HFF-Myc (cell line): ENCODE data around the gene EXOSC1.
"Not testable (repeated sequence)": the region's sequence is repeated elsewhere in the genome, so short reads cannot be mapped to it uniquely, and the experiment has no call there.

Experiments used
- DNase-seq: peaks from one replicate; pipeline ENCODE4 v3.0.0-alpha.2; 2011; ENCODE audit warnings: low read depth; ENCODE audit errors: extremely low read depth
- H3K4me3 ChIP-seq: replicated peaks from 2 replicates; pipeline ENCODE4 v1.5.1; 2011; ENCODE audit warnings: low read depth, mild to moderate bottlenecking, control low read depth, low read length
- TF ChIP-seq, protein P1 (sequence below): IDR thresholded peaks from 2 replicates; pipeline ENCODE4 v1.5.1; 2012; ENCODE audit warnings: mild to moderate bottlenecking, low read depth, low read length, control low read depth; ENCODE audit errors: missing control alignments

The EXOSC1 gene

GRCh38 chr10:97483506-97483905, 37.7 kb upstream of the EXOSC1 start:
- H3K4me3 ChIP-seq = no peak overlapping the region
- TF ChIP-seq, protein P1, sequence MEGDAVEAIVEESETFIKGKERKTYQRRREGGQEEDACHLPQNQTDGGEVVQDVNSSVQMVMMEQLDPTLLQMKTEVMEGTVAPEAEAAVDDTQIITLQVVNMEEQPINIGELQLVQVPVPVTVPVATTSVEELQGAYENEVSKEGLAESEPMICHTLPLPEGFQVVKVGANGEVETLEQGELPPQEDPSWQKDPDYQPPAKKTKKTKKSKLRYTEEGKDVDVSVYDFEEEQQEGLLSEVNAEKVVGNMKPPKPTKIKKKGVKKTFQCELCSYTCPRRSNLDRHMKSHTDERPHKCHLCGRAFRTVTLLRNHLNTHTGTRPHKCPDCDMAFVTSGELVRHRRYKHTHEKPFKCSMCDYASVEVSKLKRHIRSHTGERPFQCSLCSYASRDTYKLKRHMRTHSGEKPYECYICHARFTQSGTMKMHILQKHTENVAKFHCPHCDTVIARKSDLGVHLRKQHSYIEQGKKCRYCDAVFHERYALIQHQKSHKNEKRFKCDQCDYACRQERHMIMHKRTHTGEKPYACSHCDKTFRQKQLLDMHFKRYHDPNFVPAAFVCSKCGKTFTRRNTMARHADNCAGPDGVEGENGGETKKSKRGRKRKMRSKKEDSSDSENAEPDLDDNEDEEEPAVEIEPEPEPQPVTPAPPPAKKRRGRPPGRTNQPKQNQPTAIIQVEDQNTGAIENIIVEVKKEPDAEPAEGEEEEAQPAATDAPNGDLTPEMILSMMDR = no peak
- no peak for DNase-seq

- TF ChIP-seq, protein P1 = no peak
- no peak overlapping the region for H3K4me3 ChIP-seq
- no peak for DNase-seq
Observed at GRCh38 chr10:97482381-97482780, 36.6 kb upstream of the EXOSC1 start.

DNA sequence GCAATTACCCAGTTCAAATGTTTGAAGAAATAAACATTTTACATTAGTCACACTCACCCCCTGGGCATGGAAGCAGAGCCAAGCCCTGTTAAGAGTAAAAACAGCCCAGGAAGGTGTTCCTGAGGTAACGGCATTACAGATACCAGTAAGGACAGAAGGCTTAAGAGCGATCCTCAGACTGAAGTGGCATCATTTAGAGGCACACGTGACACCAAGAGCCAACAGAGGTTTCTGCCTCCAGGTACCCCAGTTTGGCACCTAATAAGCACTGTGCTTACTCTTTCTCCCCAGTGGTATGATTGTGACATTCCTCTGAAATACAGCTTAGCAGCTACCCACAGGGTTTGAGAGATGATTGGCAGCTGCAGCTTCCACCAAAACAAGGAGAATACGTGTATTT, 35.3 kb upstream of the EXOSC1 start:
- DNase-seq = no peak
- TF ChIP-seq, protein P1 = no peak
- H3K4me3 ChIP-seq = no peak overlapping the region

GRCh38 chr10:97479939-97480338, 34.1 kb upstream of the EXOSC1 start:
- TF ChIP-seq, protein P1 = no peak
- no peak for DNase-seq
- no peak overlapping the region for H3K4me3 ChIP-seq

DNA sequence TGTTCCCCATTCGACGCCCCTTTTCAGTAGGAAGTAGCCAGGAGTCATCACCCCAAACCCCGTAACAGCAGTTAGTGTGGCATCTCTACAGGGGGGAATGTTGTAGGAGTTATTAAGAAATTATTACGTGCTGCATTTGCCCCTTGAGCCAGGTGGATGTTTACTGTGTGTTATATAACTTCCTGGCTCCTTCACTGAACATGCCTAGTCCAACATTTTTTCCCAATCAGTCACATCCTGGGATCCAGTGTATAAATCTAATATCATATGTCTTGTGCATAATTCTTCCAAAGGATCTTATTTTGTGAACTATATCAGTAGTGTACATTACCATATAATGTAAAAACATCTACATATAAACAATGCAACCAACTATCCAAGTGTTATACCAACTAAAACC, 33.6 kb upstream of the EXOSC1 start:
- H3K4me3 ChIP-seq, DNase-seq: not testable (repeated sequence)

DNA sequence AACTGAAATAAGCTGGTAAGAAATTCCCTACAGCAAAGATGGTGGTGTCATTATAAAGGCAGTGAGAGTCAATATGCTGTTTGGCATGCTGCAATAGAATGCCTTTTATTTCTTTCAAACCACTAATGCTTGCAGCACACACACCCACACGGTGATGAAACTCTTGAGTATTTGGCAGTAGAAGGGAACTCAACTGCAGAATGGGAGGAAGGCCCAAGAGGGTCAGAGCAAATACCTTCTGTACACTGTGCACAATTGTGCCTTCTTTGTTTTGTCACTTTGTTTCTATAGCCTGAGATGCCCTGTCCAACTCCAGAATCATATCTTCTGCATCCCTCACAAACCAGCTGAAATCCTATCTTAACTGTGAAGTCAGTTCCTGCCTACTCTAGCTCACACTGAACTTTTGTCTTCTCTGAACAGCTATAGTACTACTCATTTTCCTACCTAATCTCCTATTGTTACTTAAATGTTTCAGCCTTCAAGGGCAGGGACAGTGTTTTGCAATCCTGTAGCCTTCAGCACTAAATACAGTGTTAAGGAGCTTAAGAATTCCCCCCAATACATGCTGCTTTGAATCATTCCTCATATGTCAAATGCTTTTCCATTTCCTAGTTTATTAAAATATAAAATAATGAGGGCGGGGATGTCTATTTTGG, 30.3 kb upstream of the EXOSC1 start:
- no peak overlapping the region for H3K4me3 ChIP-seq
- DNase-seq = no peak

DNA sequence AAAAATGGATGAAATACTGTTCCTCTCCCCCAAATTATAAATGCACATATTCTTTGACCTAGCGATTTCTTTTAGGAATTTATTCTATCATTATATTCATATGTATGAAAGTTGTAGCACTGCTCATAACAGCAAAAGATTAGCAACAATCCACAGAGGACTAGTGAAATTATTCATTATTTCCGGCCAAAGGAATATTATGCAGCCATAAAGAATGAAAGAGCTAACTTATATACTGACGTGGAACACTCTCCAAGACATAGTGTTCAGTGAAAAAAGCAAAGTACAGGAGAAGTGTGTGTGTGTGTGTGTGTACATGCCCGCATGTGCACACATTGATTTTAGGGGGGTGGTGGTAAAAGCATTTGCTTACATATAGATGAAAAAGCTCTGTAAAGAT, 29.1 kb upstream of the EXOSC1 start:
- TF ChIP-seq, protein P1 = no peak
- H3K4me3 ChIP-seq = no peak overlapping the region
- no peak for DNase-seq

More for the DNA sequence above, 30.3 kb upstream of the EXOSC1 start:
- TF ChIP-seq, protein P1 = no peak

DNA sequence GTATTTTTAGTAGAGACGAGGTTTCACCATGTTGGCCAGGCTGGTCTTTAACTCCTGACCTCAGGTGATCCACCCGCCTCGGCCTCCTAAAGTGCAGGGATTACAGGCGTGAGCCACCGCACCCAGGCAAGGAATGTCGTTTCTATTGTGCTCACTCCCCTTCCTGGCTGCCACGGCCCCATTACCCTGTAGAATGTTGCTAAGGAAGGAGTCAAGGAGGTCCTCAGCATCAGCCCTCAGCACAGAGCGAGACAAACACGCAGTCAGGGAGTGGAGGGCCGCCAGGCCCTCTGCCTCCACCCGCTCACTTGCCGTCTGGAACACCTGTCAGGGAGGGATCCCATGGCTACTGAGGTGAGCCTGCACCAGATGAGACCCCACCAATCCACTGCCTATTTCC, 23.0 kb upstream of the EXOSC1 start:
- not testable (repeated sequence) for H3K4me3 ChIP-seq, DNase-seq
